Adipose tissue (tissue), 3 donors: ENCODE data around the gene FAM216A. TPM values are rescaled to one million over a fixed set of nuclear protein-coding genes. Genes with fewer than 3 reads are reported as not detected.
"Not testable (repeated sequence)": the region's sequence is repeated elsewhere in the genome, so short reads cannot be mapped to it uniquely, and the experiment has no call there.

Source experiments
- H3K27ac ChIP-seq: one replicate; pipeline ENCODE4 v1.5.1; 2013; ENCODE audit warnings: low read depth, low read length
- WGBS, 3 donors: extraction: QIAGEN DNeasy Blood & Tissue Kit; methylation state at CpG; one replicate each; pipeline ENCODE4 v1.1.7; 2013; 5-methylcytosine and 5-hydroxymethylcytosine counted together
- polyA plus RNA-seq, 3 donors: library from polyadenylated mRNA; stranded (reverse); fragments of 200-250 nt; gene quantifications; one replicate each; pipeline ENCODE4 v1.2.3, GENCODE V29; 2013
- donor health status: healthy with polysubstance abuse.
- donor health status: Bipolar disorder and iron deficiency.
- donor health status: healthy.

Gene FAM216A
- polyA plus RNA-seq, 3 donors = 1.8 to 14.1 (median 4.8) TPM

- WGBS, 3 donors = 0% methylated on average over 15 of the region's 15 CpGs
- no peak overlapping the region for H3K27ac ChIP-seq
Measured at GRCh38 chr12:110467847-110468213, 815 bp upstream of the FAM216A start.

- 96 to 98% (median 97%) methylated on average over 7 of the region's 7 CpGs for whole genome bisulfite sequencing, 3 donors
- no peak overlapping the region for H3K27ac ChIP-seq
Measured at GRCh38 chr12:110475426-110475825, 6.8 kb downstream of the FAM216A start.

GRCh38 chr12:110498984-110499706 is 30.5 kb downstream of the FAM216A start:
- H3K27ac ChIP-seq = no peak overlapping the region
- 36 to 61% (median 38%) methylated on average over 4 of the region's 4 CpGs for WGBS, 3 donors

- peak overlapping the region; percentile 98 for H3K27ac ChIP-seq
- WGBS, 3 donors = 0 to 1% (median 0%) methylated on average over 17 of the region's 17 CpGs
Measured at GRCh38 chr12:110501399-110501751, 32.7 kb downstream of the FAM216A start.

DNA sequence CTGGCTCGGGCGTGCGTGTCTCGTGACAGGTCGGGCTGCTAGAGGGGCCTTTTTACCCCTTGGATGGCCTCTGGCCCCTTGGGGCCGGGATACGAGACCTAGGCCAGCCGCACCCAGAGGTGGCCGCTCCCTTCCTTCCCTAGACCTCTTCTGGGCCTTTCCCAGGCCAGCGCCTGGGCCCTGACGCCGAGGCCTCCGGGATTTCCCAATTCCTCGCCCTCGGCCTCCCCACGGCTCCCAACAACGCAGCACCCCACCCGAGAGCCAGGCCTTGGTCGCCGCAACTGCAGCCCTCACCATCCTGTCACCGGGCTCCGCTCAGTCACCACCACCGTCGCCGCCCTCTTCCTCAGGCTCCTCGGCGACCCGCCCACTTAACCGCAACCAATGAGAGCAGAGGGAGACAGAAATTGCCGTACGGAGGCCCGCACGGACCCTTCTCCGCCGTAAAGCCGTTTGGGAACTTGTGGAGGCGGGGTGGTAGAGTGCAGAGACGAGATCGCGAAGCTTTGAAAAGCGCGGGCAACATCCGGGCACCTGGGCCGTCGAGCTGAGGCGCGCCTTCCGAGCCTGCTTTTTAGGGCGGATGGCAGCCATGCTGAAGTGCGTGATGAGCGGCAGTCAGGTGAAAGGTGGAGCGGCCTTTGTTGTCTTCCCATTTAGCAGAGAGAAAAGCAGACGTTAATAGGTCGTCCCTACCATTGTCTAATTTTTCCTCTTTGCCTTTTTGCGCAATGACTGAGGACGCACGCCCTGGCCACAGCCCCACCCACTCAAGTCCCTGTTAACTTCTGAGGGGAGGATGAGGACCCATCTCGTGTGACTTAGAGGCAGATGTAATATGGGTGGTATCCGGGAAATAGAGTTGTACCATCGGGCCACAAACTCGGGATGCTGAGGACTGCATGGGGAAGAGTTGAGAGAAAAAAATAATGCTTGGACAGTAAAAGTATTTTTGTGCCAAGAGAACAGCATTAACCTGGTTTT is 33.4 kb downstream of the FAM216A start, which contains the start of the genes RAD9B and VPS29:
RAD9B (plus strand) TSS at position 580 of the 987 bp plus-strand sequence; CDS start at position 587, 7 bp downstream.
VPS29 (minus strand) TSS at position 360 of the 987 bp plus-strand sequence; CDS start at position 300, 60 bp downstream.
- peak within 1 kb of the TSS; percentile 98 for H3K27ac ChIP-seq
- 5 to 7% (median 5%) methylated on average over 61 of the region's 61 CpGs for WGBS, 3 donors

- WGBS, 3 donors = 52 to 85% (median 71%) methylated on average over 1 of the region's 1 CpG
- no peak overlapping the region for H3K27ac ChIP-seq
Measured at GRCh38 chr12:110503432-110503831, 34.8 kb downstream of the FAM216A start.

GRCh38 chr12:110505332-110505731 is 36.7 kb downstream of the FAM216A start:
- 73 to 83% (median 79%) methylated on average over 3 of the region's 3 CpGs for WGBS, 3 donors

DNA sequence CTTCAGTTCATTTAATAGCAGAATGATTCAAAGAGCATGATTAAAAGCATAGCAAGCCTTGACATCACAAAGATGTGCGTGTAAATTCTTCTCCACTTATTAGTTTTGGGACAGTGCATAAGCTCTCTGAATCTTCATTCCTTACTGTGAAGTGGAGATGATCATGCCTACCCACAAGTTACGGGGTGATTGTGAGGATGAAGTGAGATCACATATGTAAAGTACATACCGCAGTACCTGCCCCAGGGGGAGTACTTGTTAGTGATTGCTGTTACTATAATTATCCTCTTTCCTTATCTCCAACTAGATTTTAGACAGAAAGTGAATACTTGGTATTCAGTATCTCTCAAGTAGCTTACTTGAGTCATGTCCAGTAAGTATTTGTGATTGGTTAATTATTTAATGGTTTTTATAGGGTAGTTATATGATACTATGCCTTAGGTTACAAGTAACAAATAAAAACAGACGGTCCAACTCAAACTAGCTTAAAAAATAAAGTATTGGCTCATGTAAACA is 39.5 kb downstream of the FAM216A start:
- 91 to 94% (median 93%) methylated on average over 4 of the region's 4 CpGs for WGBS, 3 donors
- H3K27ac ChIP-seq = no peak overlapping the region

More at GRCh38 chr12:110505332-110505731, 36.7 kb downstream of the FAM216A start:
- H3K27ac ChIP-seq = no peak overlapping the region

DNA sequence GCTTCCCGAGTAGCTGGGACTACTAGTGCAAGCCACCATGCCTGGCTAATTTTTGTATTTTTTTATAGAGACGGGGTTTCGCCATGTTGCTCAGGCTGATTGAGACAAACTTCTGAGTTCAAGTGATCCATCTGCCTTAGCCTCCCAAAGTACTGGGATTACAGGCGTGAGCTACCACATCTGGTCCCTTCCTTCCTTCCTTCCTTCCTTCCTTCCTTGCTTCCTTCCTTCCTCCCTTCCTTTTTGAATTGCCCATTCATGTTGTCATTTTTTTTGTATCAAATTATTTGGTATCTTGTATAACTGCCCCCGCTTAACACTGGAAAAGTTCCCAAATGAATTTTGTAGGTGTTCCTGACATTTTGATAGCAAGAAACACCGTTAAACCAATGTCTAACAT is 45.2 kb downstream of the FAM216A start:
- 62 to 72% (median 67%) methylated on average over 6 of the region's 6 CpGs for WGBS, 3 donors
- H3K27ac ChIP-seq = no peak overlapping the region

DNA sequence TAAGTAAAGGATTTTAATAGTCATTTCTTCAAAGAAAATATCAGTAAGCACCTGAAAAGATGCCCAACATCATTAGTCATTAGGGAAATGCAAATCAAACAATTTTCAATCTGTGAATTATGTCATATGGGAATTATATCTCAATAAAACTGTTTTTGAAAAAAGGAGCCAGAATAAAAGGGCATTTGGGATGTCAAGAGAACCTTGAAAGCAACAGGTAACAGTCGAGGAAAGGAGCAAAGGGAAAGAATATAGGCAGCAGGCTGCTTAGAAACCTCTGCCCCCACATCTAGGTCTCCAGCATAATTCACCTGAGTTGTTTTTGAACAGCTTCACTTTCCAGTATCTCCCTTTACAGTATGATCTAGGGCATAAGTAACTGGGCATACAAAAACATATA is 45.7 kb downstream of the FAM216A start:
- H3K27ac ChIP-seq = no peak overlapping the region
- 55 to 68% (median 63%) methylated on average over 1 of the region's 1 CpG for WGBS, 3 donors

DNA sequence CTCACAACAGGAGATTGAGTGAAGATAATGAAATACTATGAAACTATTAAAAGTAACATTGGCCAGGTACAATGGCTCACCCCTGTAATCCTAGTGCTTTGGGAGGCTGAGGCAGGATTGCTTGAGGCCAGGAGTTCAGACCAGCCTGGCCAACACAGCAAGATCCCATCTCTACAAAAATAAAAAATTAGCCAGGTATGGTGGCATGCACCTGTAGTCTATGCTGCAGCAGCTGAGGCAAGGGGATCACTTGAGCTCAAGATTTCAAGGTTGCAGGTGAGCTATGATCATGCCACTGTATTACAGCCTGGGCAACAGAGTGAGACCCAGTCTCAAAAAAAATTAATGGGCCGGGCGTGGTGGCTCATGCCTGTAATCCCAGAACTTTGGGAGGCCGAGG is 48.4 kb downstream of the FAM216A start:
- no peak overlapping the region for H3K27ac ChIP-seq
- 91 to 96% (median 92%) methylated on average over 3 of the region's 3 CpGs for WGBS, 3 donors

DNA sequence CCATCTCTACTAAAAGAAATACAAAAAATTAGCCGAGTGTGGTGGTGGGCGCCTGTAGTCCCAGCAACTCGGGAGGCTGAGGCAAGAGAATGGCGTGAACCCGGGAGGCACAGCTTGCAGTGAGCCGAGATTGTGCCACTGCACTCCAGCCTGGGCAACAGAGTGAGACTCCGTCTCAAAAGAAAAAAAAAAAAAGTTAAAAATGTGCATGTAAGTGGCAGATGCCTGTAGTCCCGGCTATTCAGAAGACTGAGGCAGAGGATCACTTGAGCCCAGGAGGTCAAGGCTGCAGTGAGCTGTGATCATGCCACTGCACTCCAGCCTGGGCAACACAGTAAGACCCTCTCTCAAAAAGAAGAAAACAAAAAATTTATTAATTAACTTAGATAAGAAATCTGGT is 49.4 kb downstream of the FAM216A start:
- WGBS, 3 donors = 91 to 96% (median 94%) methylated on average over 6 to 8 of the region's 8 CpGs
- not testable (repeated sequence) for H3K27ac ChIP-seq

DNA sequence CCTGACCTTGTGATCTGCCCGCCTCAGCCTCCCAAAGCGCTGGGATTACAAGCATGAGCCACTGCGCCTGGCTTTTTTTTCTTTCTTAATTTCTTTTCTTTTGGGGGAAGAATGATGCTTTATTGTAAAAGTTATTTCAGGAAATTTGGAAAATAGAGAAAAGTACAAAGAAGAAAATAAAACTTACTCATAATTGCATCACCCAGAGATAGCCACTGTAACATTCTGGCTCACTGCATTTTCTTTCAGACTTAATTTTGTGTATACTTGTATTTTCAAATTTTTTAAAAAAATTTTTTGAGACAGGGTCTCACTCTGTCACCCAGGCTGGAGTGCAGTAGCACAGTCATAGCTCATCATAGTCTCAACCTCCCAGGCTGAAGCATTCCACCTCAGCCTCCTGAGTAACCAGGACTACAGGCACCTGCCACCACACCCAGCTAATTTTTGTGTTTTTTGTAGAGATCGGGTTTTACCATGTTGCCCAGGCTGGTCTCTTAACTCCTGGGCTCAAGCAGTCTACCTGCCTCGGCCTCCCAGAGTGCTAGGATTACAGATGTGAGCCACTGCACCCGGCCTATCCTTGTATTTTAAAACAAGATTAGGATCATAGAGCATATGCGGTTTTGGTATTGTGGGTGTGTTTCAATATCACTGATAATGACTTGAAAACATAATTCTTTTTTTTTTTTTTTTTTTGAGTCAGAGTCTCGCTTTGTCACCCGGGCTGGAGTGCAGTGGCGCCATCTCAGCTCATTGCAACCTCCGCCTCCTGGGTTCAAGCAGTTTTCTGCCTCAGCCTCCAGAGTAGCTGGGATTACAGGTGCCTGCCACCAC is 52.4 kb downstream of the FAM216A start:
- not testable (repeated sequence) for H3K27ac ChIP-seq
- 91 to 96% (median 94%) methylated on average over 11 of the region's 11 CpGs for WGBS, 3 donors

DNA sequence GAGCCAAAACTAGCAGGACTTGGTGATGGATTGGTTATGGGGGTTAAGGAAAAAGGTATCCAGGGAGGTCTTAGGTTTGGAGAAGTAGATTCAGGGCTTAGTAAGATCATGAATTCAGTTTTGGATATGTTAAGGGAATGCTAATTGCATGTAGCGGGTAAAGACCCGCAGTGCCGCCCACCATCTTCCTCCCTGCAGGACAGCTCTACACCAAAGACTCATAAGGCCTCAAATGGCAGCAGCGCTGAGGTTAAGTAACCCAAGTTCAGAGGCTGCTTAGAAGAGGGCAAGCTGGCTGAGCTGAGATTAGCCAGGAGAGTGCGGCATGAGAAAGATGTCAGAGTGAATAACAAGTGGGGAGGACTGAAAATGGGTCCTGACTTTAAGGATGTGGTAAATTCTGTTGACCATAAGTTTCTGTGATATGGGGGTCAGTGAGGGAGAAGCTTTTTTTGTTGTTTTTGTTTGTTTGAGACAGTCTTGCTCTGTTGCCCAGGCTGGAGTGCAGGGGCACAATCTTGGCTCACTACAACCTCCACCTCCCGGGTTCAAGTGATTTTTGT is 59.7 kb downstream of the FAM216A start:
- H3K27ac ChIP-seq = no peak overlapping the region
- 93 to 97% (median 96%) methylated on average over 6 of the region's 6 CpGs for WGBS, 3 donors

DNA sequence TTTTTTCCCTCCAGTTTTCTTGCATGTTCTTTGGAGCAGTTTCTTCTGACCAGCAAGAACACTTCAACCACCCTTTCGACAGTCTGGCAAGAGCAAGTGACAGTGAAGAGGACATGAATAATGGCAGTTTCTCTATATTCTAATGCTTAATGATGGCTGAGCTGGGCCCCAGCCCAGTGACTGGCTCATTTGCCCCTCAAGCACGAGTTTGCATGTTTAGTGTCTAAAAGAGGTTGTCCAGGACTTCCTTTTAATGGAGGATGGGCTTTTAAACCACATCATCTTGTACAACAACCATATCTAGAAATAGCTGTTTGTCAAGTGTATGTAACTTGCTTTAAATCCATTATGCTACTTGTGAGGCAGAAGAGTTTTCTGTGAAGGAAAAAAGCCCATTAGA is 61.9 kb downstream of the FAM216A start:
- no peak overlapping the region for H3K27ac ChIP-seq
- 60 to 73% (median 64%) methylated on average over 2 of the region's 2 CpGs for WGBS, 3 donors

DNA sequence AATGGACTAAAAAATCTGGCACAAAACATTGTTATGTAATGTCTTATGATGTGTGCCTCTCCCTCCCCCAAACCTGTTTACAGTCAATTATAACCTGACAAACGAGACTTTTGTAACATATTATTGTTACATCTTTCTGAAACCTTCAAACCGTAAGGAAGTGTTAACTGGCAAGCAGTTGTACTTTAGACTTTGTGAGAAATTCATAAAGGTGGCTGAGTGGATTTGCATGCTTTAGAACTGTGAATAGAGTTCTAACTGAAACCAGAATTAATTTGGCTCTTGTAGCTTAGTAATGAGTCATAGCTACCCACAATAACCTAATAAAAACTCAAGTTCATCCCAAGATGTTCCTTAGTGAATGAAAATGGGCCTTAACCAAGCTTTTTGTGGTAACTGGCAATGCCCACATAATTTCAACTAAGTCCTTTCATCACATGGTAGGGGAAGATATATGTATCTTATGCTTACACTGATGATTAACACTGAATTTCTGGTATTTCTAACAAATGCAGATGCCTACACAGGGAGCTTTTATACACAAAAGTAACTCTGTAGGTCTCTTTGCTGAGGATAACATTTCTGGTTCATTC is 63.2 kb downstream of the FAM216A start:
- 32 to 58% (median 55%) methylated on average over 2 of the region's 2 CpGs for WGBS, 3 donors
- no peak overlapping the region for H3K27ac ChIP-seq

- no peak overlapping the region for H3K27ac ChIP-seq
- 82 to 85% (median 84%) methylated on average over 3 of the region's 3 CpGs for WGBS, 3 donors
Measured at GRCh38 chr12:110532644-110533043, 64.0 kb downstream of the FAM216A start.
